ENCODE data around the gene GTPBP6.

DNA sequence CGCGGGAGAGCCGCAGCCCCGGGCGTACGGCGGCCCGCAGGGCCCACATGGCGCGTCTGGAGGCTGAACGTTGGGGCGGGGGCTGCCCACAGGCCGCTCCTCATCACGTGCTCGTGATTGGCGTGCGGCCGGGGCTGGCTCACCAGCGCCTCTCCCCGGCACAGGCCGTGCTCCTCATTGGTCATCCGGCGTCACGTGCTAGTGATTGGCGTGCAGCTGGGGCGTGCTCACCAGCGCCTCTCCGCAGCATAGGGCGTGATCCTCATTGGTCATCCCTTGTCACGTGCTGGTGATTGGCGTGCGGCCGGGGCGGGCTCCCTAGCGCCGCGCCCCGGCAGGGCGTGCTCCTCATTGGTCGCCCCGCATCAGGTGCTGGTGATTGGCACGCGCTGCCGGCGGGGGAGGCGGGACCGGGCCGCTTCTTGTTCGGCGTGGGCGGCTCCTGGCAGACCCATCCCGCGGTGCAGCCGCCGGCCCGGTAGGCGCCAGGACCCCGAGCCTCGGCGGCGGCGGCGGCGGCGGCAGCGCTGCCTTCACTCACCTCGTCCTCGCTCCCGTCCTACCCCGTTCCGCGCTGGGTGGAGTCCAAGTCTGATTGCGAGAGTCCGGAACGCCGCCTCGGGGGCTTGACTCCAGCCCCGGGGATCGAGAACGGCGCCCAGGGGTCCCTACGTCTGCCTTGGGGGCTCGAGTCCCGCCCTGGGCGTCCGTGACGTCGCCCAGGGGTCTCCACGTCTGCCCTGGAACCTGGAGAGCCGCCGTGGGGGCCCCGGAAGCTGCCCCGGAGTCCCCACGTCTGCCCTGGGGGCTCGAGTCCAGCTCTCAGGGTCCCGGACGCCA is at the start of gene GTPBP6:
- TF ChIP-seq POLR2A (IDR thresholded peaks at IDR 0.05; ENCODE audit: low read depth, low read length), result peak; percentile 84
- TF ChIP-seq TAF1 (IDR thresholded peaks at IDR 0.05; ENCODE audit: borderline replicate concordance, low read depth, low read length), result peak; percentile 7; the same call in 1 of the 2 replicates
